Astrocyte (in vitro differentiated cells and primary cell): ENCODE results near the gene TLCD1. TPM values are rescaled to one million over a fixed set of nuclear protein-coding genes. Genes with fewer than 3 reads are reported as not detected.

Experiments
- DNase-seq: peaks from one replicate; pipeline ENCODE4 v3.0.0-alpha.2; 2010; ENCODE audit warnings: low read depth
- FAIRE-seq: peaks from 2 replicates; lab custom pipeline; 2011; peaks lifted over from hg19 to GRCh38; lab: Jason Lieb, UNC
- H2AFZ ChIP-seq: 2 replicates; pipeline ENCODE4 v1.6.0; 2012; ENCODE audit warnings: low read depth, low read length, inconsistent platforms
- H3K27ac ChIP-seq: 2 replicates; pipeline ENCODE4 v1.5.1; 2011; ENCODE audit warnings: low read depth, low read length, inconsistent platforms
- H3K27me3 ChIP-seq: 2 replicates; pipeline ENCODE4 v1.6.0; 2011; ENCODE audit warnings: low read length, inconsistent platforms; ENCODE audit not compliant: insufficient read depth
- H3K36me3 ChIP-seq: 2 replicates; pipeline ENCODE4 v1.5.1; 2011; ENCODE audit warnings: low read length, inconsistent platforms; ENCODE audit not compliant: insufficient read depth
- H3K4me1 ChIP-seq: 2 replicates; pipeline ENCODE4 v1.5.1; 2011; ENCODE audit warnings: low read length, inconsistent platforms; ENCODE audit not compliant: insufficient read depth
- H3K4me2 ChIP-seq: 2 replicates; pipeline ENCODE4 v1.6.0; 2012; ENCODE audit warnings: low read length, inconsistent platforms
- H3K4me3 ChIP-seq: 2 replicates; pipeline ENCODE4 v1.5.1; 2011; ENCODE audit warnings: low read depth, mild to moderate bottlenecking, low read length, inconsistent platforms; ENCODE audit not compliant: insufficient read depth
- H3K79me2 ChIP-seq: 2 replicates; pipeline ENCODE4 v1.6.0; 2012; ENCODE audit warnings: mild to moderate bottlenecking, low read length, inconsistent platforms; ENCODE audit not compliant: insufficient read depth
- H3K9ac ChIP-seq: 2 replicates; pipeline ENCODE4 v1.6.0; 2012; ENCODE audit warnings: mild to moderate bottlenecking, low read length, inconsistent platforms
- H3K9me3 ChIP-seq: 2 replicates; pipeline ENCODE4 v1.5.1; 2012; ENCODE audit warnings: low read depth, mild to moderate bottlenecking, low read length, inconsistent platforms; ENCODE audit not compliant: insufficient read depth
- H4K20me1 ChIP-seq: 2 replicates; pipeline ENCODE4 v1.6.0; 2012; ENCODE audit warnings: low read length, inconsistent platforms; ENCODE audit not compliant: insufficient read depth
- H3K27ac Mint-ChIP-seq: one replicate; pipeline ENCODE4 v1.8.0; 2021; ENCODE audit warnings: mild to moderate bottlenecking, mixed read lengths; ENCODE audit not compliant: unreplicated experiment
- H3K27me3 Mint-ChIP-seq: one replicate; pipeline ENCODE4 v1.8.0; 2021; ENCODE audit warnings: low read depth, mixed read lengths; ENCODE audit not compliant: unreplicated experiment
- H3K36me3 Mint-ChIP-seq: one replicate; pipeline ENCODE4 v1.8.0; 2021; ENCODE audit warnings: low read depth, mixed read lengths; ENCODE audit not compliant: unreplicated experiment
- H3K4me1 Mint-ChIP-seq: one replicate; pipeline ENCODE4 v1.8.0; 2021; ENCODE audit warnings: low read depth, mixed read lengths; ENCODE audit not compliant: unreplicated experiment
- H3K4me3 Mint-ChIP-seq: one replicate; pipeline ENCODE4 v1.8.0; 2021; ENCODE audit warnings: mild to moderate bottlenecking, moderate library complexity, mixed read lengths; ENCODE audit not compliant: unreplicated experiment
- H3K9me3 Mint-ChIP-seq: one replicate; pipeline ENCODE4 v1.8.0; 2021; ENCODE audit warnings: mild to moderate bottlenecking, mixed read lengths; ENCODE audit not compliant: unreplicated experiment
- EZH2 ChIP-seq: IDR thresholded peaks from 2 replicates; pipeline ENCODE4 v1.6.1; 2012; ENCODE audit warnings: mild to moderate bottlenecking, low read length, inconsistent platforms; ENCODE audit not compliant: insufficient read depth
- total RNA-seq: library from RNA; stranded (reverse); gene quantifications from 2 replicates; pipeline ENCODE4 v1.2.1, GENCODE V29; 2021
- TF ChIP-seq, protein P1 (sequence below): IDR thresholded peaks from 2 replicates; pipeline ENCODE4 v1.5.1; 2011; ENCODE audit warnings: low read depth, mild to moderate bottlenecking, inconsistent platforms, low read length, moderate library complexity; ENCODE audit not compliant: insufficient read depth

The TLCD1 gene
- total RNA-seq, 1 donor from 2014 or later: 25.1 TPM

DNA sequence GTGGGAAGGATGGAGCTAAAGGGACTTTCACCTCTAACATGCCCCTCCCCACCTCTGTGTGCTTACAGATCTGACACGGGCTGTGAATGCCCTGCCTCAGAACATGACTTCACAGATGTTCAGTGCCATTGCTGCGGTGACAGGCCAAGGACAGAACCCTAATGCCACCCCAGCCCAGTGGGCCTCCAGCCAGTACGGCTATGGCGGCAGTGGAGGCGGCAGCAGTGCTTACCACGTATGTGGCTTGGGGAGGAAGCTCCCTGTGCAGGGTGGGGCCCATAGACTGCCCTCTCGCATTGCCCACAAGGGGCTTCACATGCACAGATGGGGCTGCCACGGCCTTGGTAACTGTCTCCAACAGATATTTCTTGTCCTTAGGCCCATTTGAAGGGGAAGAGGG, 25.8 kb downstream of the TLCD1 start:
- Histone ChIP-seq H3K9ac (no peak overlapping the region), H3K36me3 (peaks cover 57% of the 10 kb centered on the region), H3K9me3 (no peaks in the 10 kb centered on the region), H3K79me2 (no peaks in the 10 kb centered on the region), H3K4me2 (no peak overlapping the region), H3K4me1 (no peaks in the 10 kb centered on the region), H3K4me3 (no peak overlapping the region), H3K27ac (no peak overlapping the region), H4K20me1 (peaks cover 41% of the 10 kb centered on the region), H2AFZ (no peak overlapping the region), H3K27me3 (no peaks in the 10 kb centered on the region)
- Mint-ChIP-seq H3K36me3 (peaks cover 30% of the 10 kb centered on the region), H3K27ac (no peak overlapping the region), H3K27me3 (no peaks in the 10 kb centered on the region), H3K9me3 (no peaks in the 10 kb centered on the region), H3K4me3 (no peak overlapping the region), H3K4me1 (no peaks in the 10 kb centered on the region)
- FAIRE-seq: no peak
- DNase-seq: no peak
- TF ChIP-seq, protein P1, sequence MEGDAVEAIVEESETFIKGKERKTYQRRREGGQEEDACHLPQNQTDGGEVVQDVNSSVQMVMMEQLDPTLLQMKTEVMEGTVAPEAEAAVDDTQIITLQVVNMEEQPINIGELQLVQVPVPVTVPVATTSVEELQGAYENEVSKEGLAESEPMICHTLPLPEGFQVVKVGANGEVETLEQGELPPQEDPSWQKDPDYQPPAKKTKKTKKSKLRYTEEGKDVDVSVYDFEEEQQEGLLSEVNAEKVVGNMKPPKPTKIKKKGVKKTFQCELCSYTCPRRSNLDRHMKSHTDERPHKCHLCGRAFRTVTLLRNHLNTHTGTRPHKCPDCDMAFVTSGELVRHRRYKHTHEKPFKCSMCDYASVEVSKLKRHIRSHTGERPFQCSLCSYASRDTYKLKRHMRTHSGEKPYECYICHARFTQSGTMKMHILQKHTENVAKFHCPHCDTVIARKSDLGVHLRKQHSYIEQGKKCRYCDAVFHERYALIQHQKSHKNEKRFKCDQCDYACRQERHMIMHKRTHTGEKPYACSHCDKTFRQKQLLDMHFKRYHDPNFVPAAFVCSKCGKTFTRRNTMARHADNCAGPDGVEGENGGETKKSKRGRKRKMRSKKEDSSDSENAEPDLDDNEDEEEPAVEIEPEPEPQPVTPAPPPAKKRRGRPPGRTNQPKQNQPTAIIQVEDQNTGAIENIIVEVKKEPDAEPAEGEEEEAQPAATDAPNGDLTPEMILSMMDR: no peak
- TF ChIP-seq EZH2: no peak

DNA sequence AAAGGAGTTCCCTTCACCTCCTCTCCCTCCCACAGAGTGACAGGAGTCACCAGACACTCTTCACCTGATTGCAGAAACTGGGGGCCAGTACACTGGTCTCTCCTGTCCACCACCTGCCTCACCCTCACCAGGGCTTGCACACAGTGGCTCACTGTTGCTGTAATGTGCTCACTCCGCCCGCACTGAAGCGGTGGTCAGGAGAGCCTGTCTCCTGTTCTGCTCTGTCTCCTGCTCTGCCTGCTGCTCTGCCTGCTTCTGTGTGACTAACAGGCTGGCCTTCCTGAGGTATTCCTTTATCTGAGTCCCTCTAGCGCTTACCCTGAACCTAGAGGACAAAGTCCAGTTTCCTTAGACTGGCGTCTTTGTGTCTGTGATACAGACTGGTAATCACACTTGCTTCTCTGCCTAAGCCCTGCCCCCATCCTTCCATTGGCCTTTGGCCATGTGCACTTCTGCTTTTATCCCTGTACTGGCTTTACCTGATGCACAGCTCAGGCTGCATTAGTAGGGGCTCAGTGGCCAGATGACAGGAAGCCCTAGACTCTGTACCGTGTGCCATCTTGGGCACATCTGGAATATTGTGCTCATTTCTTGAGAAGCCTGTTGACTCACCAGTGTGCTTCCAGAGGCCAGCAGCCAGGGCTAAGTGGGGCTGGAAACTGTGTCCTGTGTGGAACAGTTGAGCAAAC, 27.6 kb downstream of the TLCD1 start:
- H3K9ac ChIP-seq: no peak overlapping the region
- no peaks in the 10 kb centered on the region for H3K79me2 ChIP-seq
- Mint-ChIP-seq H3K27ac (no peak overlapping the region), H3K36me3 (peaks cover 29% of the 10 kb centered on the region), H3K4me3 (no peak overlapping the region), H3K9me3 (no peaks in the 10 kb centered on the region), H3K4me1 (no peaks in the 10 kb centered on the region), H3K27me3 (no peaks in the 10 kb centered on the region)
- FAIRE-seq (no peak), DNase-seq (no peak)
- H3K4me2 ChIP-seq: no peak overlapping the region
- H4K20me1 ChIP-seq: peaks cover 35% of the 10 kb centered on the region
- H3K4me3 ChIP-seq: no peak overlapping the region
- H3K36me3 ChIP-seq: peaks cover 71% of the 10 kb centered on the region
- H3K4me1 ChIP-seq: no peaks in the 10 kb centered on the region
- no peaks in the 10 kb centered on the region for H3K27me3 ChIP-seq
- H3K9me3 ChIP-seq: no peaks in the 10 kb centered on the region
- no peak for TF ChIP-seq EZH2
- TF ChIP-seq, protein P1: no peak
- H2AFZ ChIP-seq: no peak overlapping the region
- no peak overlapping the region for H3K27ac ChIP-seq

DNA sequence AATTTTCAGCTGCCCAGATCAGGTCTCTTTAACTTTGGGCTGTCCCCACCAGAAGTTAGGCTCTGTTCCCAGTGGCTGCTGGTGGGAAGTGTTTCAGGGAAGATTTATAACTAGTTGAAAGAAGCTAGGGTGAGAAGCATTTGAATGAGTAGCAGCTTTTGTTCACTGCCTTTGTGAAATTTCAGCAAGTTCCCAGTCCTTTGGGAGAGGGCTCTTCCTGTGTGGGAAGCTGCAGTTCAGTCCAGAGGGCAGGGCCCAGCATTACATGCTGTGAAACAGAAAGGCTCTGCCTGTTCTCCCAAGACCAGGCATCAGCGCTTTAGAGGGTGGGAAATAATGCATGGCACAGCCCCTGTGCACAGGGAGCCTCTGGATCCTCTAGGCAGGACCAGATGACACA, 32.2 kb downstream of the TLCD1 start:
- Mint-ChIP-seq H3K4me1 (no peaks in the 10 kb centered on the region), H3K36me3 (peaks cover 21% of the 10 kb centered on the region), H3K27me3 (no peaks in the 10 kb centered on the region), H3K27ac (no peak overlapping the region), H3K4me3 (no peak overlapping the region), H3K9me3 (no peaks in the 10 kb centered on the region)
- H3K36me3 ChIP-seq: peaks cover 63% of the 10 kb centered on the region
- no peak overlapping the region for H3K4me2 ChIP-seq
- H2AFZ ChIP-seq: no peak overlapping the region
- no peaks in the 10 kb centered on the region for H3K9me3 ChIP-seq
- FAIRE-seq (no peak), DNase-seq (no peak)
- no peak overlapping the region for H3K9ac ChIP-seq
- TF ChIP-seq, protein P1: no peak
- no peak for TF ChIP-seq EZH2
- no peak overlapping the region for H3K27ac ChIP-seq
- no peaks in the 10 kb centered on the region for H3K79me2 ChIP-seq
- H4K20me1 ChIP-seq: peaks cover 13% of the 10 kb centered on the region
- H3K4me3 ChIP-seq: no peak overlapping the region
- no peaks in the 10 kb centered on the region for H3K4me1 ChIP-seq
- no peaks in the 10 kb centered on the region for H3K27me3 ChIP-seq
